HG02610 (cell line): Measurements from ENCODE around the gene SOCS2.
"Not testable (repeated sequence)": the region's sequence is repeated elsewhere in the genome, so short reads cannot be mapped to it uniquely, and the experiment has no call there.

Experiments
- ATAC-seq: cut with Tn5 transposase; IDR thresholded peaks from one replicate; pipeline ENCODE4 v1.9.1; 2021; ENCODE audit warnings: mild to moderate bottlenecking, moderate library complexity; ENCODE audit not compliant: unreplicated experiment

SOCS2 gene

DNA sequence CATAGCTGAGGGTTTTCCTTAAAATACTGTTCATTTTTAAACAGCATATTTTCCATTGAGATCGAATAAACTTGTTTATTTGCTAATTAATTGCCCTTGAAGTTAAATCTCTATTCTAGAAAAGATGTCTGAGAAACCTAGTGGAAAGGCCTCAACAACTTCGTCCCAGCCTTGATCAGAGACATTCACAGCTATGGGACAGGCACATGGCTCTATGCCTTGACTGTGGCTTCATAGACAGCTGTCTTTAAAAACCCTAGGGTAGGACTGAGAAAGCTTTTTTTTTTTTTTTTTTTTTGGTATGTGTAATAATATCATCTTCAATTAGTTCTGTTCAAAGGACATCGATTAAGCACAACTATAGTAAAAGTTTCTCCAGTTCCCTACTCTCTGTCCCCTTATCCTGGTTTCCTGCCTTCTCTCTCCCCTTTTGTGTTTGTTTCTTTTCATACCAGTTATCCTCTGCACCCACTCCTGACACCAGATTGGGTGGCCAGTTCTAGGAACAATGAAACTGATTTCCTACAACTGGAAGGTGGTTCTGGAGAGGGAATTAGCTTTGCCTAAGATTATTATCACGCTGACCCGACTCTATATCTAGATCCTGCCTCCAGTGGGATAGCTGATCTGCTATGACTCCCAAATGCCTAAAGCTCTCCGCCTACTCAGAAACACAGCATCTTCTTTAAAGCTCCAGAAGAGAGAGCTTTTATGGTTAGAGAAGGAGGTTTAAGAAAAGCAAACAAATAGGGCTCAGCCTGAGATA lies 20.3 kb downstream of the SOCS2 start:
- ATAC-seq: no peak

DNA sequence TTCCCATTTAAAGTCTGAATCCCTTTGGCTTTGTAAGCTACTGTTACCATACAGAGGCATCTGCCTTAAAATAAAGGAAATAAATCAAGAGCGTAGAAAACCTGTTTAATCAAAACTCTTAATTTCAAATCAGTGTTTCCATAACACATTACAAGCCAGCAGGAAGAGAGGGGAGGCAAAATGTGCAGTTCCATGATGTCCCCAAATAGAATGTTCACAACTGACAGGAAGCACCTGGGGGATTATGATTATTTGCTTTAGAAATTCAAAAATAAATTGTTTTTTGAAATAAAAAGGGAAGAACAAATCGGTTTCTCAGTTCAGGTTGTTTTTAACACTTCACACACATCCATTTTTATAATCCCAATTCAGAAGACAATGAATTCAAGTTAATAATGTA lies 21.4 kb downstream of the SOCS2 start:
- ATAC-seq: no peak

DNA sequence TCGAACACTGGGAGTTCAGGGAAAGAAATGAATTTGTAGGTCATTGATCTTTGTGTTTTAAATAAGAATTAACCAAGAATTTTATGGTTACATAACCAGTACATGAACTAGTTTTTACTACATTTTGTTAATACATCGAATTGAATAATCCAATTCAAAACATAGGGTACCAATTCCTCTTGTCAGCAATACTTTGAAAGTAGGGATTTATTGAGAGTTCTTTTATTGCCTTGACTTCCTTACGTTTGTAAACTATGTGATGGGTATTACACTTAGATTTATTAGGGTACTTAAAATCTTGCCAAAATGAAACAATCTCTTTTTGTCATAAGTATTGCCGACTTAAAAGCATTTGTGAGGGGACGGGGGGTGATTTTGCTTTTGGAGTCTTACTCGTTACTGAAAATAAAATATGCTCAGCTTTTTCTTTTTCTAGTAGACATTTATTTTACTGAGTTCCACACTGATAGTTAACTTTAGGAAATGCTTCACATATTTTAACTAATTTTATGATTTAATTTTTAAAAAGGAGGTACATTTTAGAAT lies 22.4 kb downstream of the SOCS2 start:
- no peak for ATAC-seq

DNA sequence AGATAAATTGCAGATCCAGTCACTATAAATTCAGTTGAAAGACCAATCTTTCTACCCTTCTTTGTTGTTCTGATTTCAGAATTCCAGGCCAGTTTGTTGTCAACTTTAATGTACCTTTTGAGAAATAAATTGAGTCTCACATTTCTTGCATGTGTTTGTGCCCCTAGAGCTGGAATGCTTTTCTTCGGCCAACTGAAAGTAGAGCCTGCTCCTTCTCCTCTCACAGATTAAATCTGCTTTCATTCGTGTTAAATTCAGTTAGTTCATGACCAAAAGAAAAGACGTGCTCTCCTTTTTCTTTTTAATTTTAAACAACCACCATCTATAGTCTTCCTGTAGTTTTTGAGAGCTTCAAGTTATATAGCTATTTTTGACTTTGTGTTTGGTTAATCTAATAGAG lies 22.9 kb downstream of the SOCS2 start:
- no peak for ATAC-seq

DNA sequence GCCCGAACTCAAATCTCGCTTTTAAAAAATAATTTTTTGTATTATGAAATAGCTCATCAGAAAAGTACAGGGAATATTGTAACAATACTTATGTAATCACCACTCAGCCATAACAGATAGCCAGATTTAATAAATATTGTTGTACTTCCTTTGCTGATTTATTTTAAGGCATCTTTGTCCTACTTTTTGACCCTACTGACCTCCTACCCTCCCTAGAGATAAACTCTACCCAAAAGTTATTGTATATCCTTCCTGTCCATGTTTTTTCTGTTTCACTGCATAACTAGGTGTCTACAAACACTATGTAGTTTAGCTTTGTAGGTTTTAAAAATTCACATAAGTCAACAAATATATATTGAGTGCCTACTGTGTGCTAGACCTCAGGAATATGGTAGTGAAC lies 25.1 kb downstream of the SOCS2 start:
- no peak for ATAC-seq

DNA sequence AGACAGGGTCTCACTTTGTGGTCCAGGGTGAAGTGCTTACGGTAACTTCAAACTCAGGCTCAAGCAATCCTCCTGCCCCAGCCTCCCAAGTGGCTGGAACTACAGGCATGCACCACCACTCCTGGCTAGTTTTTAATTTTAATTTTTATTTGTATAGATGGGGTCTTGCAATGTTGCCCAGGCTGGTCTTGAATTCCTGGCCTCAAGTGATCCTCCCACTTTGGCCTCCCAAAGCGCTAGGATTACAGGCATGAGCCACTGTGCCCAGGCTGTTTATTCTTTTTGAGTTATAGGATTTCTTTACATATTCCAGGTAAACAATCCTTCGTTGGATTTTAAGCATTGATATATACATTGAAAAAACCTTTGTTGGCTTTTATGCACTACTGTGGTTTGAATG lies 26.7 kb downstream of the SOCS2 start:
- ATAC-seq: no peak

DNA sequence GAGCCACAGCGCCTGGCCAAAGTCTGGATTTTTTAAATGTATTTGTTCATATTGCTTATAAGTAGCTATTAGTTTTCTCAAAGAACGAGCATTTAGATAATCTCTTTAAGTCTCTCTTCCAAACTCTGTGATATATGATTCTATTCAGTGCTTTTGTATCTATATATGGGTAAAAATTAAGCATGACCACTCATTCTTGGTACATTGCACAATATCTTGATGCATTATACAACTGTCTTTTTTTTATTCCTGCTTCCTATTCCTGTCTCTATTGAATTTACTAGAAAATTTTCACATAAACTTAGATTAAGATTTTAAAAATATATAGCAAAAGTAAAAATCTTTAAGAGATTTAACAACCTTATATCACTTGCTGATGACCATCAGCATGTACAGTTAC lies 29.1 kb downstream of the SOCS2 start:
- no peak for ATAC-seq

DNA sequence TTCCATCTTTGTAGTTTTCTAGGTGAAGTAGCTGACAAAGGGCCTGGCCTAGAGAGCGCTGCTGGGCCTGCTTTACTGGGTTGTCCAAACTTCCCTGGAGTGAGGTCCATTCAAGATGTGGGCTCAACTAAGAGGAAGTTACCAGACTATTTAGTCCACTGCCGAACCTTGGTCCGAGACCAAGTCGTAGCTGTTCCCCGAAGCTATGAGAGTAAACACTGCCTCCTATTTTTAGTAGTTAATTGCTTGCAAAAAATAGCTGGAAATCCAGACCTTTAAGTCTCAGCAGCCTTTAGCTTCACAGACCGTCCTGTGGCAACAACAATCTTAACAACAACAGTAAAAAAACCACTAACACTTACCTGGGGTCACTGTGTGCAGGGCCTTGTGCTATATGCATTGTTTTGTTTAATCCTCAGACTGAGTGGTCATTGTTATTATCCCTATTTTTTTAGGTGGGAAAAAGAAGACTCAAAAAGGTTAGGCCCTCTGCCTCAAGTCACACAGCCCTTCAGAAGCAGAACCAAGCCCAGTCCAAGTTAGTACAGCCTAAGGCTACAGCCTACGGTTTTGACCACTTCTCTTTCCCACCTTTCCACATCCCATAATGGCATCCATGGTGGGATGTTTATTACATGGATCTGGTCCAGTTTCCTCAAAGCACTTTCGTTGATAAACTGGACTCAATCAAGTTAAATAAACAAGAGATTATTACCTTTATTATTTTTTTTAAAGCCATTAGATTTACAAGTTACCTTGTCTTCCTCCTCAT lies 30.6 kb downstream of the SOCS2 start:
- no peak for ATAC-seq

DNA sequence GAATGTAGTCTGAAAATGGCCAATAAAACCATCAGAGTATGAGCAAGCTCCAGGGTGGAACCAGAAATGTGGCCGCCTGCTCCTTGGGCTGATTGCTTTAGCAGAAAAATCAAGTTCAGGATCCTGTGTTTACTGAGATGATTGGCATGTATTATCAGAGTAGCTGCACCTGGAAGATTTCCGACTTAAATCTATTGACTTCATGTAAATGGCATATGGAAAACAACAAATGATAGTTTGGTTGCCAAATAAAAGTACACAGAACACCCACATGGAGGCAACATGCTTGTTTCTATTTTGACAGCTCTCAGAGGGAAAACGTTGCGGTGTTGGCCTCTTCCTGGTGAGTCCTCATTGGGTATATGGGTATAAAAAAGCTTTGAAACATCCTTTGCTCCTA lies 31.3 kb downstream of the SOCS2 start:
- no peak for ATAC-seq

DNA sequence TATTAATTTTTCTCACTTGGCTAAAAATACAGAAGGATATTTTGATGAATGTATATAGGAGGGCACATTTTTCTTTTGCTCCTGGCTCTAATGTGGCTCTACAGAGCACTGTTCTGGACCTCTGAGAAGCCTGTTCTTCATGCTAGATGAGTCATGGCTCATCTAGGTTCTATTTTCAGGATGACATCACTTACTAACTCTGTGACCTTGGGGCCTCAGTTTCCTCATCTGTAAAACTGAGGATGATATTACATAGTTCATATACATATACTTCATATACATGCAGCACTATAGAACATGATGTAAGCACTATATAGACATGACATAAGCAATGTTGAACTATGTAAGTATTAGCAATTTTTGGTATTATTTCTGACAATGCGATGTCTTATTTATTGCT lies 35.8 kb downstream of the SOCS2 start:
- no peak for ATAC-seq

DNA sequence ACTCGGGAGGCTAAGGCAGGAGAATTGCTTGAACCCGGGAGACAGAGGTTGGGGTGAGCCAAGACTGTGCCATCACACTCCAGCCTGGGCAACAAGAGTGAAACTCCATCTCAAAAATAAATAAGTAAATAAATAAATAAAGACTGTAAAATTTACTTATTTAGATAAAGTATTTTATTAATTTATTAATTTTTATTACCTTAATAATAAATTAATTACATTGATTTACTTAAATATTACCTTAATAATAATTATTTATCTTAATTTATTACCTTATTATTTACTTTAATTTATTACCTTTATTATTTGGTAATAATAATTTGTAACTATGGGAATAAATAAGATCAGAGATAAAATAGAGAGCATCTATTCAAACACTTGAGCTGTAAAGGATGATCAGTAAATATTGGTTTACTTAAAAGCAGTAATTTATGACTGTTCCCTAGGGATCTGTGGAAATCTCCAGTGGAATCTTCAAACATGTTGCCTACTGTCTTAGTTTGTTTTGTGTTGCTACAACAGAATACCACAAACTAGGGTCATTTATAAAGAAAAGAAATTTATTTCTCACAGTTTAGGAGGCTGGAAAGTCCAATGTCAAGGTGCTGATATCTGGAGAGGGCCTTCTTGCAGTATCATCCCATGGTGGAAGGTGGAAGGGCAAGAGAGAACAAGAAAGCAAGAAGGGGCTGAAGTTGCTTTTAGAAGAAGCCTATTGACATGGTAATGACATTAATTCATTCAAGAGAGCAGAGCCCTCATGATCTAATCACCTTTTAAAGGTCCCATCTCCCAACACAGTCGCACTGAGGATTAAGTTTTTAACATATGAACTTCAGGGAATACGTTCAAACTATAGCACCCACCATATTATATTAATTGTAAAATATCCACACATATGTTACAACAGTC lies 37.1 kb downstream of the SOCS2 start:
- ATAC-seq: no peak

DNA sequence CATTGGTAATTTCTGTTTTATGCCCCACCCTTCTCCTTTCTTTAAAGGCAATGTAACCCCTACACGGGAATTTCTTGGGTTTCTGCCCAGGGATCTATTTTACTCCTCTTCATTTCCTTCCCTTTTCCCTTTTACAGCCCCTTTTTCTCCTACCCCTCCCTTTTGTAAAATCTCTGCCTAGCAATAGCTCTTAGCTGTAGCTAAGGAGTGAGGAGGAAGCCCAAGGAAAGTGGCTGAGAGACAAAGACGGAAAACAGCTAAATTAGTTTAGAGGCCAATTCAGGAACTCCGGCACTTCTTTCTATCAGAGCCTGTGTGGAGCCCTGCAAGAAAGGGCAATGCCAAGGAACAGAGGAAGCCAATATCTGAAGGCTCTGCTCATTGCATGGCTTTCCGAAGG lies 40.3 kb downstream of the SOCS2 start:
- no peak for ATAC-seq

DNA sequence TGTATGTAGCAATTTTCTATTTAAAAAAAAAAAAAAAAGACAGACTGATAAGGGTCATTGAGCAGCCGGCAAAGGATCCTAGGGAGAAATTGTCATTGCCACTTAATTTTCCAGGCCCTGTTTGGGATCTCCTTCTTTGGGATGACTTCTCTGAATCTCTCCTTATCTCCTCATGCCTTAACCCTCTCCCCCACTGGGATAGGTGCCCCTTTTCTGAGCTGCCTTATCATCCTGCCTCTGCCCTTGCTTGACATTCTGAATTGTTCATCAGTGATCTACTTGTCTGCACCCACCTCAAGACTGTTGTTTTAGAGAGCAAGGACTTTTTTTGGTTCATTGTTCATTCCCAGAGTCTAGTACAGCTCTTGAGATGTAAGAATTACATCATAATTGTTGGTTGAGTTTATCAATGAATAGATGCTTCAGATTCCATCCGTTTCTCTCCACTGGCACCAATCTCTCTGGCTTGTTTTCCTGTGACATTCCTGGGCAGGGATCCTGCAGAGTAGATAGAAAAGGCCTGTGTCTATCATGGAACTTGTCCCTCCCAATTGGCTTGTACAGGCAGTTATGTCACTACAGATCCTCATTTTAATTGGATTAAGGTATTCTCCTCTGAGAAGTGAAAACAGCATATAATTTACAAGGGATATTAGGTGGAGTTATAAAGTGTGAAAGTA lies 42.6 kb downstream of the SOCS2 start:
- ATAC-seq: no peak

DNA sequence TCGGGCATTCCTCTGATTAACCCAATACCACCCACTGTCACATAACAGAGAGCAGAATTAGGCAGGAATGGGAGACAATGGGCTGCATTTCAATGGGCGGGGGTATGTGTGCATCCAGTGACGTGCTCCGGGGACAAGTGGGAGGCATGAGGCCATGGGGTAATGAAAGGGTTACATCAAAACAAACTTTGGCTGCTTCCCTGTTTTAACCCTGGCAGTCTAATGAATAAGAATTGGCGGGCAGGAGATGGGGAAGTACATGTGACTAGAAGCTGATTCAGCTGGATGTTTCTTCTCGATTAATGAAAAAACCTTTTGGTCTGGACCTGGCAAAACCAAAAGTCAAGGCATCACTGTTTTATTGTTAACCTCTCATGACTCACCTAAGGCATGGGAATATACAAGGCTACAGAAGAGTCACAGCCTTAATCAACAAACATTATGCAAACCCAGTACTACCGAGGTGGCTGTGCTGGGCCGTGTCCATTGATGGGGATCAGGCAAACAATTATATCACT lies 44.2 kb downstream of the SOCS2 start:
- ATAC-seq: no peak

DNA sequence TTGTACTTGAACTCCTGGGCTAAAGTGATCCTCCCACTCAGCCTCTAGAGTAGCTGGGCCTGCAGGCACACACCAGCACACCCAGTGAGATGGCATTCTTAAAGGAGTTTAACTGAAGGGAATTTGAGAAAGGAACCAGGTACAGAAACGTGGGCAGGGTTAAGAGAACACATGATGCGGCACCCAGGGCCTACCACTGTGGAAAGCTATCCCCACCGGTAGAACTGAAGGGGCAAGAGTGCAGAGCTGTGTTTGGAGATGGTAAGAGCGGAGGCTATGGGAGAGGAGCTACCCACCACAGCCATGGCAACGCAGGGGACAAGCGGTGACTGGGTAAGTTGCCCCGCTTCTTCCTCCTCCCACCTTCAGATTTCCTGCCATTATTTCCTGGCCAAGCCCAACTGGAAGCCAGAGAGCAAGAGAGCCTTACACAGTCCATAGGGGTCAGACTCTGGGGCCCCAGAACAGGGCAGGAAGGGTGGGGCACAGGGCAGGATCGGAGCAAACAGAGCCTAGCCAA lies 46.5 kb downstream of the SOCS2 start:
- no peak for ATAC-seq

DNA sequence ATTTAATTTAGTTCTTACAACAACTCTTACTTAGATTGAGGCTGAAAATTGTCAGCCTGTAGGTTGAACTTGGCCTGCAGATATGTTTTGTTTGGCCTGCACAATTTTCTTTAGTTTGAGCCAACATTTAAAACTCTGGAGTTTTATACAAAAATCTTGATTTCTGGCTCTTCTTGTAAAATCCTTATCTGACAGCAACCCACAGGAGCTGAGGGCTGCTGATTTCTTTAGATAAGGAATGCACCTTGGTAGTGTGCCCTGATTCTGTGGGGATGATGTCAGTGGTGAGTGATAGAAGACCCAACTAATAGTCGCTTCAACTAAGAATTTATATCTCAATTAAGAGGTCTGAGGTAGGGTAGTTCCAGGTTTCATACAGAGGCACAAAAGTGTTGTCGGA lies 49.5 kb downstream of the SOCS2 start:
- ATAC-seq: no peak

DNA sequence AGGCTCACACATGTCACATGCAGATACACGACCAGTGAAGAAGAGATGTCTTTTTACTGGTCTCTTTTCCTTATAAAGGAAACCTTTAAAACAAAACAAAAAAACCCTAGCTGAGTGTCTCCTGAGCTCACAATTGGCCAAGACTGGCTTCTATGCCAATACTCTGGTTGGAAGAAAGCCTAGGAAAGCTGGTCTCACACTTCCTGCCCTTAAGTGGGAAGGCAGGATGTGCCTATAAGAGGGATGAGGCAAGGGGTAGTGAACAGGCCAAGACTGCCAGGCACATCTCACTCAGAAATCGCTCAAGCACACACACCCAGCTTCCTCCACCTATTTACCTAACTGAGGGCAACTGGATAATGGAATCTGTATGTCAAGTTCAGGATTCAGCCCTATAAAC lies 50.0 kb downstream of the SOCS2 start:
- no peak for ATAC-seq

DNA sequence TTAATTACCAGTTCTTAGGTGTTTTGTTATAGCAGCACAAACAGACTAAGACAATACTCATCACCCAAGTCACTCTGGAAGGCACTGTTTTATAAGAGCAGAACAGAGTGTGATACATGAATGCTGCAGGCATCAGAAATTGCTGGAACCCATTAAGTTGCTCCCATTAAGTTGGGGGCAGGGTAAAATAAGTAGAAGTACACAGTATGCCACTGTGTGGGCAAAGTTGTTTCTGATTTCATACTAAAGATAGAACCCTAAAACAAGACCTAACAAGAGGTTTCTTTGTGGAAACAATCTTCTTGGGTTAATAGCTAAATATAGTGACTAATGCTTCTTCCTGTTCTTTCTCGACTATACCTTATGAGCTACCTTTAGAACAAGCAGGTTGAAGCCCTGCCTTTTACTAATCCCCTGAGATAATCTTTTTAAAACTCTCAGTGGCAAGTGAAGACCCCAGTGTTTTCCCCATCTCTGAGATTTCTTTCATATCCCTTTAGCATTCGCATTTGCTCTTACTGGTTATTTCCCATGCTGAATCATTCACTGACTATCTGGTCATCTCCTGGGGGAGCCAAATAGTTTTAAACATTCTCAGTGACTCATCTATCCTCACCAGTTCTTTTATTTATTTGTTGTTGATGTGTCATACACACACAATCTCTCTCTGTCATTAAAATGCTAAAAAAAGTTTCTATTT lies 52.3 kb downstream of the SOCS2 start:
- ATAC-seq: peak; percentile 88

DNA sequence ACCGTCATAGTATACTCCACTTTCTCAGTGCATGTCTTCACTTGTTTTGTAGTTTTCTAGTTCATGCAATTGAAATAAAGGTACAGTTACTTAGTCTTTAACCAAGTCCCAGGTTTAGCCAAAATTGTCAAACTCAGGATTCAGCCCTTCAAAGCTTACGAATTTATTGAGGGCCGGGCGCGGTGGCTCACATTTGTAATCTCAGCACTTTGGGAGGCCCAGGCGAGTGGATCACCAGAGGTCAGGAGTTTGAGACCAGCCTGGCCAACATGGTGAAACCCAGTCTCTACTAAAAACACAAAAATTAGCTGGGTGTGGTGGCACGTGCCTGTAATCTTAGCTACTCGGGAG lies 52.8 kb downstream of the SOCS2 start:
- not testable (repeated sequence) for ATAC-seq

DNA sequence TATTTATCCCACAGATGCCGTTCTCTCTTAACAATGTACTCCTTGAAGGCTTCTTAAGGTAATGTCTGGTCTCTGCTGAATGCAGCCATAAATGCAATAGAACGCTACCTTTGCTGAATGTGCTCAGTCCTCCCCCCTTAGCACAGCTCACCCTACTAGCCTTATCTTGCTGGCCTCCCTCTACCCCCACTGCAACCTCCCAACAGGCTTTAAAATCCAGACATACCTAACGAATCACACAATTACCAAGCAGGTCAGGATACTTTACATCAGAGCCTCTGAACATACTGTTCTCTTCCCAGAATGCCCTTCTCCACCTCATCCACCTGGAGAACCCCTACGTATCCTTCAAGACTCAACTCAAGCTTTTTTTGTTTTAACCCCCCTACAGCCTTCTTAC lies 53.7 kb downstream of the SOCS2 start:
- no peak for ATAC-seq
